ENCODE results near the gene ETV6. TPM values are rescaled to one million over a fixed set of nuclear protein-coding genes. Genes with fewer than 3 reads are reported as not detected.

ETV6 gene
- total RNA-seq, 1 donor from 2014 or later, result 42.0 TPM

DNA sequence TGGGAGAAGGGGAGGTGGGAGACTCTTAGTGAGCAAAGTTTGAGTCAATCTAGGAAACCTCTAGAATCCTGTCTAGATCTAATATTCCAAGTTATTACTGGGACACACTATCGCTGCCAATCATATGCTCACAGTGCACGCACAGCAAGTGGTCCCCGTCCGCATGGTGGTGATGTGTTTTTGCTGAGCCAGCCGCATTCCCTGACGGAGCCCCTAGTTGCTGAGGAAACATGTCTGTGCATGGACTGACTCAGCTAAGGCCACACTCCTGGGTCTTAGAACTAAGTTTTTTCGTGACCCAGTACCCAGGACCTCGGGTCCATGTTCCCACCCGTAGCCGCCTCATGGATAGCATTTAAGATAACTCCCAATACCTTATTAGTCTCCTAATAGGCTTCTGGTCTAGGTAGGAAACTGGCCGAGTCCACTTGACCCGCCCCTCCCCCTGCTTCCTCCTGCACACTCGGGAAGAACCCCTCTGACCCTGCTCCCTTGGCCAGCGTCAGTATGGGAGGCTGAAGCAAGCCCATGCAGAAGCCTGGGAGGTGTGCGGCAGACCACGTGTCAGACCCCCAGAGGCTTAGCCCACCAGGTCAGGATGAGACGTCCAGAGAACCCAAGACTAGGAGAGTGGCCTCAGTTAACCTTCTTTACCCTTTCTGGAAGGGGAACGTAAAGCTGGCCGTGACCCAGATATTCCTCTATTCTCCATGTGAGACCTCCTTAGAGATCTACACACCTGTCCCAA lies 200.5 kb downstream of the ETV6 start:
- DNase-seq (ENCODE audit: low spot score), result no peak

DNA sequence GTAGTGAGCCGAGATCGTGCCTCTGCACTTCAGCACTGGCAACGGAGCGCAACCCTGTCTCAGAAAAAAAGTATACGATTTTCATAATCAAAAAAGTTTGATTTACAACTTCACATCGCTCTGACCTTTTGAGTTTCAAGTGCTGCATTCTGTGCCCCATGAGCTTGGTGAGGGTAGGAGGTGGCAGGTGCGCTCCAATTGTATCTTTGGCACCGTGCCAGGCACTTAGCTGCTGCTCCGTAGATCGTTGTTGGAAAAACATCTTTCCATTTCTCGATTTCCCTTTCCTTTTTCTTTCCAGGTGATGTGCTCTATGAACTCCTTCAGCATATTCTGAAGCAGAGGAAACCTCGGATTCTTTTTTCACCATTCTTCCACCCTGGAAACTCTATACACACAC lies 203.7 kb downstream of the ETV6 start:
- no peak for DNase-seq (ENCODE audit: low spot score)

DNA sequence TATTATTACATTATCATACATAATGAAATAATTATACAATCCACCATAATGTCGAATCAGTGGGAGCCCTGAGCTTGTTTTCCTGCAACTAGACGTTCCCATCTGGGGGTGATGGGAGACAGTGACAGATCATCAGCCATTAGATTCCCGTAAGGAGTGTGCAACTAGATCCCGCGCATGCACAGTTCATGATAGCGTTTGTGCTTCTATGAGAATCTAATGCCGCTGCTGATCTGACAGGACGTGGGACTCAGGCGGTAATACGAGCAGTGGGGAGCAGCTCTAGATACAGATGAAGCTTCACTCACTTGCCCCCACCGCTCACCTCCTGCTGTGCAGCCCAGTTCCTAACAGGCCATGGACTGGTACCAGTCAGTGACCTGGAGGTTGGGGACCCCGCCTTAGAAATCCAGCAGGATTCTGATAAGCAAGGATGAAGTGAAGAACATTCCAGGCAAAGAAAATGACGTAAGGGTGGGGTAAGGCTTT lies 204.6 kb downstream of the ETV6 start:
- no peak for DNase-seq (ENCODE audit: low spot score)

DNA sequence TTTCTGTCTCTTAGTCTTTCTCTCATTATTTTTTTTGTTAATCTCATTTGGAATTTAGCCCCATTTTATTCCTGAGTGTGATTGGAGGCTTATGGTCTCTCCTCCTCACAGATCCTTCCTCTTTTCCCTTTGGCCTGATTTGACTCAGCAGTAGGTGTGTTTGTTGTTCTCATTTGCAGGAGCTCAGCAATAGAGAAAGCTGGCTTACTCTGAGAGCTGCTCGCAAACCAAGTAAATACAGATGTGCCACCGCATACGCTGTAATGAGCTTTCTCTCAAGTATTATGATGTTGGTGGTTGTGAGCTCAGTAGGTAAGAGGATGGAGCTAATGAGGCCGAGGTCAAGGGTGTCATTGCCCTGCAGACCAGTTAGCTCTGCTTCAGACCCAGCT lies 206.5 kb downstream of the ETV6 start:
- DNase-seq (ENCODE audit: low spot score), result no peak

DNA sequence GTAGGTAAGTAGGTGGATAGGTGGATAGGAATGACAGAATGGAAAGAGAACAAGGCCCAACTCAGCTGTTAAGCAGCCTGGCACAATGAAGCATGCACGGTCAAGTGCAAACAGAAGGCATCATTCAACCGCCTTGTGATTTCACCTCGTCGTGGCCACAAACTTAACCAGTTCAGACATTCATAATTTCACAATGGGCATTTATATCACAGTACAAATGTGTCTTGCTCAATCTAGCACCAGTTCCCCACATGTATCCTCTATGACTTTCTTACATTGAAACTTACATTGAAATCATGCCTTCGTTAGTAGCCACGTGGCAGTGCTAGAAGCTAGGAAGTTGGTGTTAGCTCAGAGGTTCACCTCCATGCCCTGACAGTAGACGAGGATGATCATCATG lies 207.5 kb downstream of the ETV6 start:
- DNase-seq (ENCODE audit: low spot score), result no peak

DNA sequence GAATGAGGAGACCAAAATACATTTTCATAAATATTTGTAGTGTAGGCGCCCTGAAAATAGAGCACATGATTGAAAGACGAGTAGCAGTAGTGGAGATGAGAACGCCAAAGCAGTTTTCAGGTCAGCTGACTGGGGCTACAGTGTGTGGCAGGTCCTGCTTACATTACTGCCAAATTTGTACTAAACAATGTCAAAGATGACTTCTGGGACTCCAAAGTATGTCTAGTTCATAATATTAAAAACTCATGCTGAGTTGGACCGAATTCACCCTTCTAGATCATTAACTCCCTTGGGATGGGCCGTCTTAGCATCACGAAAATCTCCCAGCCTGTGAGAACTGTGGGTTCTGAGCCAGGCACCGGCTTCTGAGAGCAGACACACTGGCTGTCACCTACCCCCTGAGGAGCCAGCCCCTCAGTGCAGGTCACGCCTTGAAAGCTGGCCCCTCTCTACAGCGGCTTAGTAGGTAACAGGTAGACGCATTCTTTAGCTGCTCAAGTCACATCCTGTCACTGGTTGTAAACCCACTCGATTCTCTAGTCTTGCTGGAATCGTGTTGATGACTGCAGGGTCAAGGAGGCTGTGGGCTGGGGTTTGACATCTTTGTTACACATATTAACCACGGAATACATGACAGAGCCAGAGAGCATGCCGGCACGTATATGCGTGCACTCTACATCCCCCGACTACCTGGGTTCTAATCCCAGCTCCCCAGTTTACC lies 210.4 kb downstream of the ETV6 start:
- DNase-seq (ENCODE audit: low spot score), result no peak

DNA sequence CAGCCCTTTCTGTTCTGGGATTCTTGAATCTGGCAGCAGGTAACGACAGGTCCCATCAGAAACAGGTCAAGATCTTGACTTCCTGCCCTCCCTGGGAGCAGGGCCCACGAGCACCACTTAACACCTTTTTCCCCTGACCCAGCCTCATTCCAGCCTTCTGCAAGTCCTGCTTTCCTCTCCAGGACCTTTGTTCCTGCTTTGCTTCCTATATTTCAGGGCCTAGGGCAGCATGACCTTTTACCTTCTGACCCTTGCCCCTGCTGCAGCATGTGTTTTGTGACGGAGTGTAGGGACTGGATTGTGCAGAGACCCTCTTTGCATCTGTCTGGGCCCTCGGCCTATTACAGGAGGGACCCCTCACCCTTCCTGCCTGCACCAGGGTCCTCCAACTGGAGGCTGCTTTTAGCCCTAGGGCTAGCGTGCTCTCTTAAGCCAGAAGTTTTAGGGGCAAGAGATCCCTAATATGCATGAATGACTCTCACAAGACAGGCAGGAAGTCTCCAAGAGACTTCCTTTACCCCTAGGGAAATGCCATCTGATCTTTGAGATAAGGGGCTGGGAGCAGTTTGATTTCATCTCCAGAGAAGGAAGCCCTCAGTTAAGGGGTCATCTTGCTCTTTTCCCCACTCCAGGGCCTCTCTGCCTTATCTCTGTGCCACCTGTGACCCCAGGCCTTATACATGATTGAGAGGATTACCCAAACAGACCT lies 211.8 kb downstream of the ETV6 start:
- no peak for DNase-seq (ENCODE audit: low spot score)

DNA sequence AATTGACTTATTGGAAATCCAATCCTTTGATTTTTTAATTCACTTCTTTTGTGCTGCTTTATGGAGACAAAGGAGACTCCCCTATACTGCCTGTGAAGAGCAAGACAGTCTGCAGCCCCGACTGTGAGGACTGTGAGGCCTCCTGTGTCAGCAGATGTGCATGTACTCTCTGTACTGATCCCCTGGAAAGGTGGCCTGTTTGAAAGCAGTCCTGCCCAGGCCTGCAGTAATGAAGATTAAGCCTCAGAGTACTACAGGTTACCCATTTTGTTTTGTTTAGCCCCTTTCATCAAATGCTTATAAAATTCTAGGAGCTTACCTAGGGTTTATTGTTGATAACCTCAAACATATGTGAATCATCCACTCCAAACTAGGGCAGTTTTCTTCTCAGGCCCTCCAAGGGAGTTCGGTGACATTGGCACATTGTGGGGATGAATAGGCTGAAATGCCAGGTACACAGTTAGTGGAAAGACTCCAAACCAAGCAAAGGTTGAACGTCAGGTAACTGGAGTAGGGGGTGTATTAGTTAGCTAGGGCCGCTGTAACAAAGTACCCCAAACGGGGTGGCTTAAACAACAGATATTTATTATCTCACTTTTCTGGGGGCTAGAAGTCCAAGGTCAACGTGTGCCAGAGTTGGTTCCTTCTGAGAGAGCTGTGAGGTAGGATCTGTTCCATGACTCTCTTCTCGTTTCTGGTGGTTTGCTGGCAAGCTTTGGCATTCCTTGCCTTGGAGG lies 212.6 kb downstream of the ETV6 start:
- no peak for DNase-seq (ENCODE audit: low spot score)

DNA sequence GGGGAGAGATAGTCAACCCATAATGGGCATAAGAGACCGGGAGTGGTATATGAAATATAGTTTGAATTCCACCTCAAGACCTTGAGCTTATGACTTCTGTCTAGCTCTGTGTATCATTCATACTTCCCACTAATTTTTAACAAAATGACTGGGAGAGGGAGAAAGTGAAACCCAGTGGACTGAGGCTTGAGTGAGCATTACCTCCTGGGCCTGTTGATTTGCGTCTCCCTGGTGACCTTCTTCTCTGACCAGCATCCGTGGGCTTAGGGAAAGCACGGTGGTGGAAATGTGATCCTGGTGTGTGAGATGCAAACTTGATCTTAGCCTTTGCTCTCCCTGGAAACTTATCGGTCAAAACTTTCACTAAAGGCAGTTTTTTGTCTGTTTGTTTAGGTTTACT lies 213.3 kb downstream of the ETV6 start:
- no peak for DNase-seq (ENCODE audit: low spot score)

DNA sequence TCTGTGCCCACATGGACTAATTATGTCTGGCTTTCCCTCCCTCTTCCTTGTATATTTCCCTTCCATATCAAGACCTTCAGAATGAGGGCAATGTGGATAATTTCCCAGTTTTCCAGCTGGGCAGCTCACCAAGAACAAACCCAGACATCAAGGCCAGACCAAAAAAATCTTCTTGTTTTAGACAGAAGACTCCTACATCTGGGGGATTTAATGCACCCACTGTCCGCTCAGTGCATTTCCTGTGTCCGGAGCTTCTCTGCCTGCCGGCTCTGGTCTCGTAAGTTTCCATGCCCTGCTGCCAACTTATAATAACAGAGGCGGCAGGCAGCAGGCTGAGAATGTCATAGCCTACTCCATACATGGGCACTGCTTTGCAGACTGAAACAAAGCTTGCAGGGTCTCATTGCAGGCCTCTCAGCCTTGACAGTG lies 214.0 kb downstream of the ETV6 start:
- DNase-seq (ENCODE audit: low spot score), result no peak

DNA sequence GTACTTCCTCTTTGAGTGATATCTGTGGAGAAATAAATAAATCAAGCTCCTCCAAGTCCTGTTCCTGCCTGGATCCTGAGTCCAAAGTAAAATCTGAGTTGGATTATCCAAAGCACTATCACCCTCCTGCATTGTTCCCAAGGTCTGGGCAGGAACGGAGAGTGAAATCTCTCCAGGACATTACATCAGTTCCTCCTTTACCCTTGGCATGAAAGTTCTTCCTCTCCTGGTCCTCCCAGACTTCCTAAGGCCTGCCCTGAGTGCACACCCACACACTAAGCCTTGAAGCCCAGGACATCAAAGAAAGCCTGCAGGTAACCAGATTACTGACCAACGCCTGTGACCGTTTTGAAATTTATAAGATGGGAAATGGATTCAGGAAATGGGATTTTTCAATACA lies 214.5 kb downstream of the ETV6 start:
- no peak for DNase-seq (ENCODE audit: low spot score)

DNA sequence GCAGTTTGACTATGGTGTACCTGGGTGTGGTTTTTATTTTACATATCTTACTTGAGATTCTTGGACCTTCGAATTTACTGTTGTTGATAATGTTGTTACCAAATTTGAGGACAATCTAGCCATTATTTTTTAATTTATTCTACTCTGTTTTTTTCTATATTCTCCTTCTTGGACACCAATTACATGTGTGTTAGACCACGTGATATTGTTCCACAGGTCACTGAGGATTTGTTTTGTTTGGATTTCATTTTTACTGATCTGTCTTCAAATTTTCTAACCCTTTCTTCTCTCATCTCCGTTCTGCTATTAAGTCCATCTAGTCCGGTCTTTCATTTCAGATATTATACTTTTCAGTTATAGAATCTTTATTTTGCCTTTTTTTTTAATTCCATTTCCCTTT lies 216.3 kb downstream of the ETV6 start:
- no peak for DNase-seq (ENCODE audit: low spot score)

DNA sequence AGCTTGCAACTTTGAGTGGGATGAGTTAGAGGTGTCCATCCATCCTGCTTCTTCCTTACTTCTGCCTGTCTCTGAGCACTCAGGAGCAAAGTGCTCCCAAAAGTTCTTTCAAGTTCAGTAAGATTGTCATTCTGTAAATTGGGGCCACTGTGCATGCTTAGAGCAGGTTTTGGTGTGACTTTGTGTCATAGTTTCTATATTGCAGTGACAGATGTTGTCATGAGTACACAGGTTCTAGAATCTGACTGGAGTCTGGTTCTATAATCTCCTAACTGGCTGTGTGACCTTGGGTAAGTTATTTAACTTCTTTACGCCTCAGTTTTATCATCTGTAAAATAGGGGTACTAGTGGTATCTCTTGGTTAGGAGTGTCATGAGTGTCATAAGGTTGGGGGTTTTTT lies 218.6 kb downstream of the ETV6 start:
- no peak for DNase-seq (ENCODE audit: low spot score)

DNA sequence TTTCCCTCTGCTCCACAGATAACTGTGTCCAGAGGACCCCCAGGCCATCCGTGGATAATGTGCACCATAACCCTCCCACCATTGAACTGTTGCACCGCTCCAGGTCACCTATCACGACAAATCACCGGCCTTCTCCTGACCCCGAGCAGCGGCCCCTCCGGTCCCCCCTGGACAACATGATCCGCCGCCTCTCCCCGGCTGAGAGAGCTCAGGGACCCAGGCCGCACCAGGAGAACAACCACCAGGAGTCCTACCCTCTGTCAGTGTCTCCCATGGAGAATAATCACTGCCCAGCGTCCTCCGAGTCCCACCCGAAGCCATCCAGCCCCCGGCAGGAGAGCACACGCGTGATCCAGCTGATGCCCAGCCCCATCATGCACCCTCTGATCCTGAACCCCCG lies 219.9 kb downstream of the ETV6 start:
- DNase-seq (ENCODE audit: low spot score), result no peak

DNA sequence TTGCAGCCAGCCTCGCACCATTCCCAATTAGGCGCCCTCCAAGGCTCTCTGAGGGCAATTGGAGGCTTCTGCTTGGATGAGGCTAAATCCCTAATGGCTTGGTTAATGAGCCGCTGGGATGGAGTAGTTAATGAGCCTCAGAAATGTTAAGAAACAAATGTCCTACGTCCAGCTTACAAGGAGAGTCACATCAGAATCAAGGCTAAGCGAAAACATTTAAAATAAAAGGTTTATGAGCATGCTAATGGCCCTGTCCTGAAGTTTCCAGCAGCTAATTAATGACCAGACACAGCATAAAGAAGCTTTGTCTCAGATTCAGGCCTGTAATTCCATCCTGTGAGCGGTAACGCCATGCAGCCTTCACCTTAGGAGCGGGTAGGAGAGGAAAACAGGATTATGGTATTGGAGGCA lies 220.6 kb downstream of the ETV6 start:
- DNase-seq (ENCODE audit: low spot score), result no peak

DNA sequence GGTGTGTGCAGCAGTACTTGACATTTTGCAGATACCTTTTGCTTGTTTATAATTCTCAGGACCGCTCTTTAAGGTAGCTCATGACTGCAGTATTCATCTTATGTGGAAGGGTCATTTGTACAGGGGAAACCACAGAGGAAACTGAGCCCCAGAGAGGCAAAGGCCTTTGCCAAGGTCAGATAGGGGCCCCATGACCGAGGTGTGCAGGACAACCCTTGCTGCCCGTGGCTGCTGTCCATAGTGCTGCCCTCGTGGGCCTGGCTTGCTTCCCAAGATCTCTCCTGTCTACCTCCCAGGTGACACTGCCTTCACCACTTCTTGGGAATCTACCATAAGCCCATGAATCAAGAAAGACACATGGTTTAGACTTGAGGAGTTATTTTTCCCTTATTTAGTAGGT lies 222.6 kb downstream of the ETV6 start:
- DNase-seq (ENCODE audit: low spot score), result no peak

DNA sequence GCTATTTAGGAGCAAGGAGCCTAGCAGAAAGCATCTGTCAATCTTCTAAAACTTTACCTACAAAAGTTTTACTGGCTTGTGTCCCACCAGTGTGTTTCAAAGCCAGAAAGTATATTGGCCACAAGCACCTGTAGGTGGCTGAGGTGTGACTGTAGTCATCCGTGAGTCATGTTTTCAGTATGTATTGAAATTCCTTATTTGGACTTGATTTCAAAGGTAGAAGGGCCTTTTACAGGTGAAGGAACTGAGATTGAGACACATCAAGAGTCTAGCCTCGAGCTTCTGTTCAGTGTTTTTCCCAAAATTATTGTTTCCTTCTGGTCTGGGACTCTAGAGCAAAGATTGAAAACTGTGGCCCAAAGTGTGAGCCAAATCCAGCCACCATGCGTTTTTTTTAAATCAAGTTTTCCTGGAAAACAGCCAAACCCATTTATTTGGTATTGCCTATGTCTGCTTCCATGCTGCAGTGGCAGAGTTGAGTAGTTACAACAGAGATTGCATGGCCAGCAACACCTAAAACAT lies 226.0 kb downstream of the ETV6 start:
- no peak for DNase-seq (ENCODE audit: low spot score)

DNA sequence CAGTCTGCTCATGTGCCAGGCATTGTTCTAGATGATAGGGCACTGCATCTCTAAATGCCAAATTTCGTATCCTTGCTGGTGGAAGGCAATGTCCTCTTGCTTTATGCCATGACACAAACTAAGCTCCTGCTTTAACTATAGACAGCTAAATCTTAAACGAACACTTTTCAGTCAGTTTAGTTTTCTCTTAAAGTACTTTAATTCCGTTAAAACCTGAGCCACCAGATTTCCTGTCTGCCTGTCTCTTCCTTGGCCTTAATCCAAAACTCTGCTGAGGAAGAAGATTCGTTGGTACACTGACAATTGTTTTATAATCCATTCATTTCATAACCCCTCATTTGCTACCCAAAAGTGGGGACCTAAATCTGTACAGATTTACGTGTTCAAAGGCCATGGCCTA lies 226.8 kb downstream of the ETV6 start:
- DNase-seq (ENCODE audit: low spot score), result no peak

DNA sequence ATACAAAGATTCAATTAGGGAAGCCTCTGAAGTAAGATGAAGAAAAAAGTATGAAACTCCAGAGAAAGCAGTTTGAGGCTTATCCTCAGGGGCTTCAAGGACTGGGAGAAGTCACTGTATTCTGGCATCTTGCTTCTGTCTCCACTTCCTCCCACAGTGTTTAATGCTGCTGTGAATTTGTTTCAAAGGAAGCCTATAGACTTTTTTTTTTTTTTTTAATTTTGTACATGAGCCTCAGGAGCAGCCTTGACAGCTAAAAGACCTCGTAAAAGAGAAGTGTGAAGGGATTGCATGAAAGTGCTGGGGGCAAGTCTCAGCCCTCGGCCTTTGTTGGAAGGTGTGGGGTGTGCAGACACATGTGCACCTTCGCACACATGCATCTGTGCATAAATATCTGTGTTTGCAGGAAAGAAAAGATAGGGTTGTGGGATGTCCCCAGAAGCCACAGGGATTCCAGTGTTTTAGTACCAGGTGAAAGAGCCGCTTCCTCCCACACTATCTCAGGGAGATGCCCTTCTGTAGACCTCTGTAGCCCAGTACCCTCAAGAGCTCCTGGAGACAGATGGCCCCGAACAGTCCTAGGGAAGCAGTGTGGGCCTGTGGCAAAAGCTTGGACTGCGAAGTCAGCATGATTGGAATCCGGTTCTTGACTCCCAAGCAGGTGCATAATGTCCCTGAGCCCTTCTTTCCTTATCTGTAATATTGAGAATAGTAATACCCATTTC lies 227.8 kb downstream of the ETV6 start:
- DNase-seq (ENCODE audit: low spot score), result no peak

Measured in mesenteric fat pad (tissue), 1 donor.